ENCODE results near the gene TSSK2.
"Not testable (repeated sequence)": the region's sequence is repeated elsewhere in the genome, so short reads cannot be mapped to it uniquely, and the experiment has no call there.

TSSK2 gene

DNA sequence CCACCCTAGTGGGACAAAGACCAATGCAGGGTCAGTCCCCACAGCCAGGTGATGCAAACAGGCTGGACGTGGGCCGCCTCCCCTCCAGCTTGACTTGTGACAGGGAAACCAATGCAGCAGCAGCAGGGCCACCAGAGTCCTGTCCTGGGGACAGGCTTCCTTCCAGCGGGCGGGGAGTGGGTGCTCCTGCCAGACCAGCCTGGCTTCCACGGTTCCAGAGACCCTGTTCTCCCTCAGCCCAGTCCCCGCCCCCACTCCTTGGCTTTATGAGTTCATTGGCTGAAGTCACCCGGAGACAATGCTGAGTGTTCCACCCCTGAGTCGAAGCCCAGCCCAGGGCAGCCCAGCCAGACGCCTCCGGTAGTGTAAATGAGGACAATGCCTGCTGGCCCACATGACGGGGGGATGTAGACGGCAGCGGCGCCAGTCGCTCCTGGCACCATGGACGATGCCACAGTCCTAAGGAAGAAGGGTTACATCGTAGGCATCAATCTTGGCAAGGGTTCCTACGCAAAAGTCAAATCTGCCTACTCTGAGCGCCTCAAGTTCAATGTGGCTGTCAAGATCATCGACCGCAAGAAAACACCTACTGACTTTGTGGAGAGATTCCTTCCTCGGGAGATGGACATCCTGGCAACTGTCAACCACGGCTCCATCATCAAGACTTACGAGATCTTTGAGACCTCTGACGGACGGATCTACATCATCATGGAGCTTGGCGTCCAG lies at the start of gene TSSK2:
Gene TSSK2 (plus strand): TSS at position 350 of the 726 bp plus-strand sequence. CDS start 92 bp downstream, at position 442.
- DNase-seq (ENCODE audit: low read depth in 4 of 4, low spot score in 1 of 4): no peak

GRCh38 chr22:19081351-19081750 lies 49.8 kb upstream of the TSSK2 start:
- no peak for DNase-seq (ENCODE audit: low read depth in 4 of 4, low spot score in 1 of 4)

GRCh38 chr22:19082101-19082500 lies 49.0 kb upstream of the TSSK2 start:
- DNase-seq (ENCODE audit: low read depth in 4 of 4, low spot score in 1 of 4): no peak

DNA sequence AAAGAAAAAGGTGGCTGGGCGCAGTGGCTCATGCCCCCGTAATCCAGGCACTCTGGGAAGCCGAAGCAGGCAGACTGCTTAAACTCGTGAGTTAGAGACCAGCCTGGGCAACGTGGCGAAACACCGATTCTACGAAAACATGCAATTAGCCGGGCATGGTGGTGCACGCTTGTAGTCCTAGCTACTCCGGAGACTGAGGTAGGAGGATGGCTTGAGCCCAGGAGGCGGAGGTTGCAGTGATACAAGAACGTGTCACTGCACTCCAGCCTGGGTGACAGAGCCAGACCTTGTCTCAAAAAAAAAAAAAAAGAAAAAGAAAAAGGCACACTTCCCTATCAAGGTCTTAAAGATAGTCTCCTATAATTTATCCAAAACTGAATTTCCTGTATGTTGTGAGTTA lies 48.3 kb upstream of the TSSK2 start:
- DNase-seq (ENCODE audit: low read depth in 4 of 4, low spot score in 1 of 4): no peak

DNA sequence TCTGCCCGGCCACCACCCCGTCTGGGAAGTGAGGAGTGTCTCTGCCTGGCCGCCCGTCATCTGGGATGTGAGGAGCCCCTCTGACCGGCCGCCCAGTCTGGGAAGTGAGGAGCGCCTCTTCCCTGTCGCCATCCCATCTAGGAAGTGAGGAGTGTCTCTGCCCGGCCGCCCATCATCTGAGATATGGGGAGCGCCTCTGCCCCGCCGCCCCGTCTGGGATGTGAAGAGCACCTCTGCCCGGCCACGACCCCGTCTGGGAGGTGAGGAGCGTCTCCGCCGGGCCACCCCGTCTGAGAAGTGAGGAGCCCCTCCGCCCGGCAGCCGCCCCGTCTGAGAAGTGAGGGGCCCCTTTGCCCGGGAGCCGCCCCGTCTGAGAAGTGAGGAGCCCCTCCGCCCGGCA lies 47.0 kb upstream of the TSSK2 start:
- not testable (repeated sequence) for DNase-seq (ENCODE audit: low read depth in 4 of 4, low spot score in 1 of 4)

DNA sequence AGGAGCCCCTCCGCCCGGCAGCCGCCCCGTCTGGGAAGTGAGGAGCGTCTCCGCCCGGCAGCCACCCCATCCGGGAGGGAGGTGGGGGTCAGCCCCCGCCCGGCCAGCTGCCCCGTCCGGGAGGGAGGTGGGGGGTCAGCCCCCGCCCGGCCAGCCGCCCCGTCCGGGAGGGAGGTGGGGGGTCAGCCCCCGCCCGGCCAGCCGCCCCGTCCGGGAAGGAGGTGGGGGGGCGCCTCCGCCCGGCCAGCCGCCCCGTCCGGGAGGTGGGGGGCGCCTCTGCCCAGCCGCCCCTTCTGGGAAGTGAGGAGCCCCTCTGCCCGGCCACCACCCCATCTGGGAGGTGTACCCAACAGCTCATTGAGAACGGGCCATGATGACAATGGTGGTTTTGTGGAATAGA lies 46.5 kb upstream of the TSSK2 start:
- not testable (repeated sequence) for DNase-seq (ENCODE audit: low read depth in 4 of 4, low spot score in 1 of 4)

DNA sequence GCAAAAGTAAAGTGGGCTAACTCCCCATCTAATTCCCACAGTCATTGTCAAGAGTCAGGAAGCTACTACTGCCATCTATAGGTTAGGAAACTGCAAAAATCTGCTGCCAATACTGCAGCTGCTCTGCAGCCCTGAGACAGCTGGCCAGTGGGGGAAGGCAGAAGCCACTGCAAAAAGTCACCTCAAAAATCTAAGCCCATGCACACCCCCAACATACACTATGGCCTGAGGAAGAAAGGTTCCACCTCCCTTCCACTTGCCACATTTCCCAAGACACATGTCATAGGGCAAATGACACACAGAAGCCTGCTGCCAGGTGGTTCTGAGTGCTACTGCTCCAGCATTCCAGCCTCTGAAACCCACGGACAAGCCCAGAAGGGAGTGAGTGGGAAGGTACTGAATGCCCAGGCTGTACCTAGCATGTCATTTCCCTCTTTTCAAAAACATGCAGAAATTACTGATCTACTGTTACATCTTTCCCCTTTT lies 45.8 kb upstream of the TSSK2 start:
- DNase-seq (ENCODE audit: low read depth in 4 of 4, low spot score in 1 of 4): no peak

- DNase-seq (ENCODE audit: low read depth in 4 of 4, low spot score in 1 of 4): no peak
These were observed 44.7 kb upstream of the TSSK2 start for GRCh38 chr22:19086417-19086816.

- DNase-seq (ENCODE audit: low read depth in 4 of 4, low spot score in 1 of 4): no peak
These were observed 44.2 kb upstream of the TSSK2 start for GRCh38 chr22:19086896-19087295.

DNA sequence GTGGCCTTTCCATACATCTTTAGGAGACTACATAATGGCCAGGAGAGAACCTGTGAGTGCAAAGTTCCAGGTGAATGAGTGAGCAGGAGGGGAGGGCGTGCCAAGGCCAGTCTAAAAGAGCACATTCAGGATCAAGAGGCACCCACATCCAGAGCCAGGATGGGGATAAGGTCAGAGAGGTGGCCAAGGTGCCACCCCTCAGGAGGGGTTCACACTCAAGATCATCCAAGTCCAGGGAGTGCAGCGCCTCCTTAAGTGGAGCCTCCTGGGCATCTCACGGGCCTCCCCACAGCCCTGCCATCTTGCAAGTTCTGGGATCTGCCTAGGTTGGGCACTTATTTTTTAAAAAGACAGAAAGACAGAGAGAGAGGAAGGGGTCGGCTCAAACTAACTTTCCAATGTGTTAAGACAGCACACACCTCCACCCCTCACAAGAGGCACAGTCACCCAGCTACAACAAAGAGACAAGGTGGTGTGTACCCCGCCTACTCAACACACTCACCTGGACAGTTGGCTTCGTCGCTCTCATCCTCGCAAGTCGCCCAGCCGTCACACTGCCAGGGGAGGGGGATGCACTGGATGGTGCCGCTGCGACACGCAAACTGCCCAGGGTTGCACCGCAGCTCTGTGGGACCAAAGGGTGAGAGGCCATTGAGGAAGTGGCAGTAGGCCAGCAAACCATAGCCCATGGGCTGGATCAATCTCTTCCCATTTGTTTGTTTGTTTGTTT lies 42.1 kb upstream of the TSSK2 start:
- DNase-seq (ENCODE audit: low read depth in 4 of 4, low spot score in 1 of 4): no peak

DNA sequence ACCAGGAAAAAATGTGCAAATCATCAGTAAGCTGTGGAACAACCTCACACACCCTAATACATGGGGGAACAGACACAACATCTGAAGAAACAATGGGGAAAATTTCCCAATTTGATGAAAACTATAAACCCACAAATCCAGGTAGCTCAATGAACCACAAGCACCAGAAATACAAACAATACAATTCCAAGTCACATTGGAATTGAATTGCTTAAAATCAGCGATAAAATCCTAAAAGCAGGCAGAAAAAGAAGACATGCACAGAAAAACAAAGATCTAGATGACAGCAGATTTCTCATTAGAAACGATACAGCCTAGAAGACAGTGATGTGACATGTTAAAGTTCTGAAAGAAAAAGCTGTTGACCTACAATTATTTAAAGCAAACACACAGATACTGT lies 40.9 kb upstream of the TSSK2 start:
- DNase-seq (ENCODE audit: low read depth in 4 of 4, low spot score in 1 of 4): no peak

GRCh38 chr22:19090586-19091127 lies 40.5 kb upstream of the TSSK2 start:
- no peak for DNase-seq (ENCODE audit: low read depth in 4 of 4, low spot score in 1 of 4)

DNA sequence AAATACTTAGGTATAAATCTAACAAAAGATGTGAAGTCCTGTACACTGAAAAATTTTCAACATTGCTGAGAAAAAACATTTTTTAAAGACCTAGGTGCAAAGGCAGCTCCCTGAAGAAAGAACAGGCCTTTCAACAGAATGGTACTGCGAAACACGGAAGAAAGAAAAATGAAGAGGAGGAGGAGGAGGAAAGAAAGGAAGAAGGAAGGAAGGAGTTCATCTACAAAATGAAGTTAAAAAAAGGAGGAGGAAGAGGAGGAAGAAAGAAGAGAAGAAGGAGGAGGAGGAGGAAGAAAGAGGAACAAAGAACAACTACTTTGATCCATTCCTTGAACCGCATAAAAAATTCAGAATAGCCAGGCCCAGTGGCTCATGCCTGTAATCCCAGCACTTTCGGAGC lies 38.4 kb upstream of the TSSK2 start:
- no peak for DNase-seq (ENCODE audit: low read depth in 4 of 4, low spot score in 1 of 4)

- DNase-seq (ENCODE audit: low read depth in 4 of 4, low spot score in 1 of 4): no peak
These were observed 36.6 kb upstream of the TSSK2 start for GRCh38 chr22:19094393-19094997.

- DNase-seq (ENCODE audit: low read depth in 4 of 4, low spot score in 1 of 4): no peak
These were observed 34.6 kb upstream of the TSSK2 start for GRCh38 chr22:19096555-19096954.

- DNase-seq (ENCODE audit: low read depth in 4 of 4, low spot score in 1 of 4): no peak
These were observed 33.6 kb upstream of the TSSK2 start for GRCh38 chr22:19097518-19097917.

GRCh38 chr22:19098157-19098556 lies 33.0 kb upstream of the TSSK2 start:
- no peak for DNase-seq (ENCODE audit: low read depth in 4 of 4, low spot score in 1 of 4)

GRCh38 chr22:19103880-19104821 lies 27.0 kb upstream of the TSSK2 start:
- no peak for DNase-seq (ENCODE audit: low read depth in 4 of 4, low spot score in 1 of 4)

GRCh38 chr22:19105456-19105855 lies 25.7 kb upstream of the TSSK2 start:
- DNase-seq (ENCODE audit: low read depth in 4 of 4, low spot score in 1 of 4): no peak
